Activated CD8-positive, alpha-beta memory T cell treated with anti-CD3 and anti-CD28 coated beads for 24 hours (primary cell): Measurements from ENCODE around the gene MCAT.

ENCODE experiments used
- DNase-seq: peaks from one replicate; pipeline ENCODE4 v3.0.0-alpha.2; 2020

MCAT gene

GRCh38 chr22:43172191-43172590 is 29.0 kb upstream of the MCAT start:
- no peak for DNase-seq

GRCh38 chr22:43171607-43172006 is 28.4 kb upstream of the MCAT start:
- DNase-seq: no peak

DNA sequence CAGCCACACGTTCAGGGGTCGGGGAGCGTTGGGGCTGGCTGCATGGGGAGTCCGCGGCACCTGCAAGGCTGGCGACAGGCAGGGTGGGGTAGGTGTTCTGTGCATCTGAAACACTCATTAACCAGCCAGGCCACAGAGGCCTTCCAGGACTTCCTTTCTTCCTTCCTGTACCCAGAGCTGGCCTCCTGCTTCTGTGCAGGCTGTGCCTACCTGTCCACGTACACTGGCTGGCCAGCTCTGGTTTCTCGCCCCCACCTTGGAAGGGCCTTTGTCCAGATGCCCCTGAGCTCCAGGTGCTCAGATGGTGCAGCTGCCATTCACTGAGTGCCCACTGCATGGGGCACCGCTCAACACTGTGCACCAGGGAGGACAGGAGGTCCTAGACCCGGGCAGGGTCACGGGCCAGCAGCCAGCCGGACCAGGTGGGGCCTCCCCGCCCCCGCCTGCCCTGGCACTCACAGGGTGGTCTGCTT is 27.9 kb upstream of the MCAT start:
- no peak for DNase-seq

GRCh38 chr22:43170131-43170480 is 26.9 kb upstream of the MCAT start:
- DNase-seq: no peak

DNA sequence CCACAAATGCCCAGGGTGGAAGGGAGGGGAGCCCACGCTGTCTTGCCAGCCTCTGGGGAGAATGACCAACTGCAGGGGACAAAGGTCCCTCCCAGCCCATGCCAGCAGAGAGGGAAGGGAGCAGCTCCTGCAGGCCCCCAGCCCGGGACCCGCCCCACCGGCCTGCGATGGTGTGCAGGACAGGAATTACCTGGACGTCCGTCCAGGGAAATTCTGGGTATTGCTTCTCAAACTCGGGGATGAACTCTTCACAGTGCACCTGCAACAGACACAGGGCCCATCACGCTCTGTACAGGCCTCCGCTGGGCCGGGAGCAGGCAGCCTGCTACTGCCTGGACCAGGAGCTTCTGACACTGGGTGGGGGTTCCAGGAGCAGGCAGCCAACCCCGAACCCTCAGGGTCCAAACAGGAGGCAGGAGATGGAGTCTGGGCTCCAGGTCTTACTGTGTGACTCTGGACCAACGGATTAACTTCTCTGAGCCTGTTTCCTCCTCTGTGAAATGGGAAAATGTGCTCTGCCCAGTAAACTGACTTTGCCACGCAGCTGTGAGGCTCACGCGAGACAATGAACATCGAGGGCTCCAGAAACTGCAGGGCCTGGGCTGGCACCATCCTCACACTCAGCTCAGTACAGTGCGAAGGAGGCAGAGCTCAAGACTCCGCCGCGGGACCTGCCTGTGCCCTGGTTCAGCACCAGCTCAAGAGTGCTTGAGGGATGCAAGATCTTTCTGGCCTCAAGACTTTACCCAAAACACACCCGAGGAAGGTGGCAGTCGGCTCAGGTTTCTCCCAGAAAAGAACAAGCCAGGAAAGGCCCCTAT is 26.3 kb upstream of the MCAT start:
- DNase-seq: no peak

- no peak for DNase-seq
These were observed 25.5 kb upstream of the MCAT start for GRCh38 chr22:43168471-43169309.

DNA sequence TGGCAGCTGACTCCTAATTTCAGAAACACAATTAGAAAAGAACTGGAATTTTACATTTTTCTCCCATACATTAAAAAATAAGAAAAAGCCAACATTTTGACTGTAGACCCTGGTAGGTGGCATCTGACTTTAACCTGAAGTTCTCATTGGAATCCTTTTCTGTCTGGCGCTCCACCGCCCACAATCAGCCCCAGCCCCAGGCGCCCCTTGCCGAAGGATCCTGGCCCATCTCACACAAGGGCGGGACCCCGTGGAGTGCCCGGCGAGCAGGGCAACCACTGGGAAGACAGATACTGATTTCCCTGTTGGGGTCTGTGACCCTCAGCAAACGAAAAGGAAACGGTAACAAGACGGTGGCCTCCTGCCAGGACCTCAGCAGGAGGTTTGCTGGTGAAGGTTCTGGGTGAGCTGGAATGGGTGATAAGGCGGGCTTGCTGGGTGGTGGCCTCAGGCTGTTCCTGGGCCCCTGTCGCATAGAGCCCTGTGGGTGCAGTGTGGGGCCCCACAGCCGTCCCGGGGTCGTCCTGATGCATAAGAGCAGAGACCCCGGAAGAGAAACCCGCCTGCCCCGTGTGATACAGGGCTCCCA is 23.9 kb upstream of the MCAT start:
- no peak for DNase-seq

- DNase-seq: no peak
These were observed 23.1 kb upstream of the MCAT start for GRCh38 chr22:43166132-43166930.

DNA sequence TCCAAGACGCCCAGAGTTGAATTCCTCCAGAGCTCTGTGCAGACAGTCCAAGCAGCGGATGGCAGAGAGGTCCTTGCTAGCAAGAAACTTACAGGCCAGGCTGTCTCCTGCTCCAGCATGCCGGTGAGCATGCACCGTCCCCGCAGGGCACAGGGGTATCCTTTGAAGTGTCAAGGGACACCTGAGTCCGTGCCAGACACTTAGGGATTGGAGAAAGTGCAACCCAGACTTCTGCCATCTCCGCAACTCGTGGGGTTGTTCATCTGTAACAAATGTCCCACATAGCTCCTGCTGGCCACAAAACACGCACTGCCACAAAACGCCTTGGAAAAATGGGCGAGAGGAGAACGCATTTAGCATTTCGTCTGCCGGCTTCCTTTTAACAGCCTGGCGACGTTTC is 21.4 kb upstream of the MCAT start:
- no peak for DNase-seq

- DNase-seq: no peak
These were observed 20.1 kb upstream of the MCAT start for GRCh38 chr22:43163241-43163795.

GRCh38 chr22:43162412-43163150 is 19.4 kb upstream of the MCAT start:
- DNase-seq: no peak

GRCh38 chr22:43160497-43161126 is 17.4 kb upstream of the MCAT start:
- DNase-seq: no peak

DNA sequence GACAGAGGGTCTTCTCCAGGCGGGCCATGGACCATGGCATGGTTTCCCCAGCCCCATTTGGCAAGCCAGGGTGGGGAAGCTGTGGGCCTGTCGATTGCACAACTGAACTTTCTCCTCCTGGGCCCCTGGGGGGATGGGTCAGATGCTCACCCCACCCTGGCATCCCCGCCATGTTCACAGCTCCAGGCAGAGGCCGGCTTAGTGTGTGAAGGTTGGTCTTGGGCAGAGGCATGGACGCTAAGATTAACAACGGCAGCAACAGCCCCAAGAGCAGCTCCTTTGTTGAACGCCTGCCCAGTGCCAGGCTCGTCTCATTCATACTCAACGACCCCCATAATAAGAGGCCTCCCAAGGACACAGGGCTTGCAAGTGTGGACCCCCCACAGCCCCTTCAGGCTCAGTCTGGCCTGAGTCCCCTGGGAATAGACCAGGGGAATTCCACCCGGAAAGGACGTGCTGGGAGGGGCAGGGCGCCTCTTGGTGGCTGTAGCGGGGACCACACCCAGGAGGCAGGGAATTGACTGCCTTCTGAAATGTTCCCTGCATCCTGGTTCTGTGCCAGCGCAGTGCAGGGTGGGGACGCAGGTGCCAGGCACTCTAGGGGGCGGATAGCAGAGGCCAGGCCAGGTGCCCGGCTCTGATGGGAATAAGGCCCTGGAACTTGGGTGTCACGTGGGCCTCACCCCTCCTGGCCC is 16.4 kb upstream of the MCAT start:
- no peak for DNase-seq

GRCh38 chr22:43158778-43159483 is 15.7 kb upstream of the MCAT start:
- no peak for DNase-seq

GRCh38 chr22:43157874-43158546 is 14.8 kb upstream of the MCAT start:
- no peak for DNase-seq

DNA sequence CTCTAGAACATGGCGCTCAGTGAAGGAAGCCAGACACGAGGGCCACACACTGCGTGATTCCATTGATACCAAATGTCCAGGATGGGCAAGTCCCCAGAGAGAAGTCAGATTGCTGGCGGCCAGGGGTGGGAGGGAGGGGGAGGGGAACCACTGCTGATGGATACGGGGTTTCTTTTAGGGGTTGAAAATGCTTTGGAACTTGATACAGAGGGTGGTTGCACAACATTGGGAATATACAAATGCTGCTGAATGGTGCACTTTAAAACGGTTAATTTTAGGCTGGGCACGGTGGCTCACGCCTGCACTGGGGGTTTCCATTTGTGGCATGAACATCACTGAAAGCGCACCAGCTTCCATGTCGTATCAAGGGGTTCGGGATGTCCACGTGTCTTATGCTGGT is 13.2 kb upstream of the MCAT start:
- no peak for DNase-seq

GRCh38 chr22:43155789-43156188 is 12.6 kb upstream of the MCAT start:
- no peak for DNase-seq

DNA sequence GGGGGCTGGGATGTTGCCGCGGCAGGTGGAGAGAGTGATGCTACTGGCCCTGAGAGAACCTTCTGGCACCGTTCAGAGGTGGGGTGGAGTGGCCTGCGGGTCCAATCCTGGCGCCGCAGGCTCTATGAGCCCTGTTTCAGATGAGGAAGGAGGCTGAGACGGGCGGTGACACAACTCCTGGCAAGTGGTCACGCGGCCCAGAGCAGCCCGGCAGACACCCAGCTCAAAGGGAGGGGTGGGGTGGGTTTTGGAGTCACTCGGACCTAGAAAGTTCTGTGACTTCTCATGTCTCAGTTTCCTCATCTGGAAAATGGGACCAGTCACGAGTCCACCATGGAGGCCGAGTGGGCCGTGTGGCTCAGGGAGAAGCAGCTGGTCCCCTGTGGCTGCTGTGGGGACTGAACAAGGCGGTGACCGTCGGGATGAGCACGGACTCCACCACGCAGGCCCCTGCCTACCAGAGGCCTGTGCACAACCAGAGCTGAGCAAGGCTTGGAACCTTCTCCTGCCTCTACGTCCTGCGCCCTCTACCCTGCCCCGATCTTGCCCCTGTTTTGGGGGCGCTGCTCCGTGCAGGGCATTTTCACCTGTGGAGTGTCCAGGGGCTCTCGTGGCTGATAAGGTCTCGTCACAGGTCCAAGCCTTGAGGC is 11.8 kb upstream of the MCAT start:
- DNase-seq: no peak

GRCh38 chr22:43153899-43154298 is 10.7 kb upstream of the MCAT start:
- DNase-seq: no peak
